ENCODE measurements around the gene BBS5.

GRCh38 chr2:169452080-169452479 is 27.2 kb upstream of the BBS5 start:
- TF ChIP-seq EZH2 (IDR thresholded peaks at IDR 0.05), result no peak
- TF ChIP-seq POLR2AphosphoS5 (IDR thresholded peaks at IDR 0.05; ENCODE audit: borderline replicate concordance, low read depth, low read length), result no peak

Data from SK-N-MC (cell line).